Peyer's patch (tissue), 4 donors: Measurements from ENCODE around the gene NUDT1.

Source experiments
- POLR2A ChIP-seq, 2 donors: fragments of 450-650 bp; IDR thresholded peaks; one replicate each; pipeline ENCODE4 v1.5.1; 2017; ENCODE audit warnings: antibody characterized with exemption in 2 of 2, mild to moderate bottlenecking in 2 of 2, moderate library complexity in 2 of 2
- TF ChIP-seq, protein P1 (sequence below), 6 experiments: fragments of 450-650 bp in 4 of 6; fragments of 200-600 bp in 2 of 6; sonication (generic) in 1 of 6; IDR thresholded peaks; one replicate each; pipeline ENCODE4 v1.5.1; 2017 to 2019; ENCODE audit warnings: antibody characterized with exemption in 6 of 6, mild to moderate bottlenecking in 3 of 6, moderate library complexity in 1 of 6

DNA sequence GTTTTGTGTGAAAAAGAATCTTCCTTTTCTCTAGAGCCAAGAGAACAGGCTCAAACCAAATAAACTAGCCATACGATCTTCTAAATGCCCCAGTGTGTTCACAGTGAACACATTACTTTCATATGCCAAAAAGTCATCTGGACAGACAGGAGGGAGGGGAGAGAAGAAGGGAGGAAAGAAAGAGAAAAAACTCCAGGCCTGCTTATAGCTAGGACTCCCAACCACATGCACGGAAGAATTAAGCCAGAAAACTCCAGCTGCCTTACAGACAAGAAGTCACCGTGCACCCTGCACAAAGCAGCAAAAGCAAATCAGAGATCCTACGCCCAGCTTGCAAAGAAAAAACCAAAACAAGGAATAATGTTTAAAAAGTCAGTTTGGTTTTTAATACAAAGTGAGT is 37.9 kb downstream of the NUDT1 start:
- TF ChIP-seq, protein P1, sequence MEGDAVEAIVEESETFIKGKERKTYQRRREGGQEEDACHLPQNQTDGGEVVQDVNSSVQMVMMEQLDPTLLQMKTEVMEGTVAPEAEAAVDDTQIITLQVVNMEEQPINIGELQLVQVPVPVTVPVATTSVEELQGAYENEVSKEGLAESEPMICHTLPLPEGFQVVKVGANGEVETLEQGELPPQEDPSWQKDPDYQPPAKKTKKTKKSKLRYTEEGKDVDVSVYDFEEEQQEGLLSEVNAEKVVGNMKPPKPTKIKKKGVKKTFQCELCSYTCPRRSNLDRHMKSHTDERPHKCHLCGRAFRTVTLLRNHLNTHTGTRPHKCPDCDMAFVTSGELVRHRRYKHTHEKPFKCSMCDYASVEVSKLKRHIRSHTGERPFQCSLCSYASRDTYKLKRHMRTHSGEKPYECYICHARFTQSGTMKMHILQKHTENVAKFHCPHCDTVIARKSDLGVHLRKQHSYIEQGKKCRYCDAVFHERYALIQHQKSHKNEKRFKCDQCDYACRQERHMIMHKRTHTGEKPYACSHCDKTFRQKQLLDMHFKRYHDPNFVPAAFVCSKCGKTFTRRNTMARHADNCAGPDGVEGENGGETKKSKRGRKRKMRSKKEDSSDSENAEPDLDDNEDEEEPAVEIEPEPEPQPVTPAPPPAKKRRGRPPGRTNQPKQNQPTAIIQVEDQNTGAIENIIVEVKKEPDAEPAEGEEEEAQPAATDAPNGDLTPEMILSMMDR (IDR thresholded peaks at IDR 0.05): no peak
- TF ChIP-seq POLR2A (IDR thresholded peaks at IDR 0.05): no peak
